GM19455 (cell line): ENCODE measurements around the gene FXR2.
"Not testable (repeated sequence)": the region's sequence is repeated elsewhere in the genome, so short reads cannot be mapped to it uniquely, and the experiment has no call there.

Experiments
- ATAC-seq: cut with Tn5 transposase; IDR thresholded peaks from one replicate; pipeline ENCODE4 v1.9.1; 2021; ENCODE audit not compliant: unreplicated experiment

Gene FXR2

DNA sequence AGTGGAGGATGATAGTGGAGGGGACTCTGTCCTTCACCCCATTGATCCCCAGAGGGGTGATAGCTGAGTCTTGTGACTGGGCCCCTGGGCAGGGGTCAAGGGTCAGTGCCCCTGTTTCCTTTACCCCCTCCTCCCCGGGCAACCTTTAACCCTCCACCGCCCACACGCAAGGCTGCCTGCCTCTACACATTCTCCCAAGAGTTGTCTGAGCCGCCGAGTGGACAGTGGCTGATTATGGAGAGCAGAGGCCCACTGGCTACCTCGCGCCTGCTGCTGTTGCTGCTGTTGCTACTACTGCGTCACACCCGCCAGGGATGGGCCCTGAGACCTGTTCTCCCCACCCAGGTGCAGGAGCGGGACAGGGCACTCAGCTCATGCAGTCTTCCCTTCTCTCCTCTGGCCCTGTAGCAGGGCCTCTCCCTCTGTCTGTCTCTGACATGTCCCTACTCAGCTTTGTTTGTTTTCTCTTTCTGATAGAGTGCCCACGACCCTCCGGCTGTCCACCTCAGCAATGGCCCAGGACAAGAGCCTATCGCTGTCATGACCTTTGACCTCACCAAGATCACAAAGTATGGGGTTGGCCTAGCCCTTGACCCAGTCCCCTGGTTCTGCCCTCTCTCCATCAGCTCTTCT is 15.4 kb upstream of the FXR2 start, which contains the start of gene SHBG:
Gene SHBG (plus strand): TSS at position 197 of the 633 bp plus-strand sequence. CDS start 38 bp downstream, at position 235.
- no peak for ATAC-seq

GRCh38 chr17:7627250-7628121 is 12.8 kb upstream of the FXR2 start, which contains the start of gene SAT2:
Gene SAT2 (minus strand): TSS chr17:7627821. CDS start chr17:7627635, 186 bp downstream.
- ATAC-seq: peak; percentile 82

GRCh38 chr17:7626956-7627249 is 12.2 kb upstream of the FXR2 start:
- no peak for ATAC-seq

DNA sequence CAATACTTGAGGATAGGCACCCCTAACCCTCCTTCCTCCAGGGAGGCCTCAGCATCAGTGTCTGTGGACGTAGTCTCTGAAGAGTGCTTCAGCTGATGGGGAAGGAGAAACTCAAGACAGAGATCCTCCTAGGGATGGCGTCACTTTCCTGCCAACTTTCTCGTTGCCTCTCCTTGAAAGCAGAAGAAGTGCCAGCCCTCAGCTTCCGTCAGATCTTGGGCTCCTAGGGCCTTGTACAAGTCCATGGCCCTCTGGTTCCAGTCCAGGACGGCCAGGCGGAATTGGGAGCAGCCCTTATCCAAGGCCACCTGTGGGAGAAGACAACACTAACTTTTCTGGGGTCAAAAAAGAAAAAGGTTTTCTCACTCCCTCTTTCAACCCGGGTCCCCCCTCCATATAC is 11.6 kb upstream of the FXR2 start:
- no peak for ATAC-seq

DNA sequence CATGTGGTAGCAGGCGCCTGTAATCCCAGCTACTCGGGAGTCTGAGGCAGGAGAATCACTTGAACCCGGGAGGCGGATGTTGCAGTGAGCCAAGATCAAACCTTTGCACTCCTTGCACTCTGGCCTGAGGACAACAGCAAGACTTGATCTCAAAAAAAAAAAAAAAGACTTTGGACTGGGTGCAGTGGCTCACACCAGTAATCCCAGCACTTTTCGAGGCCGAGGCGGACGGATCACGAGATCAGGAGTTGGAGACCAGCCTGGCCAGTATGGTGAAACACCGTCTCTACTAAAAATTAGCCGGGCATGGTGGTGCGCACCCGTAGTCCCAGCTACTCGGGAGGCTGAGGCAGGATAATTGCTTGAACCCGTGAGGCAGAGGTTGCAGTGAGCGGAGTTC is 11.1 kb upstream of the FXR2 start:
- ATAC-seq: not testable (repeated sequence)

DNA sequence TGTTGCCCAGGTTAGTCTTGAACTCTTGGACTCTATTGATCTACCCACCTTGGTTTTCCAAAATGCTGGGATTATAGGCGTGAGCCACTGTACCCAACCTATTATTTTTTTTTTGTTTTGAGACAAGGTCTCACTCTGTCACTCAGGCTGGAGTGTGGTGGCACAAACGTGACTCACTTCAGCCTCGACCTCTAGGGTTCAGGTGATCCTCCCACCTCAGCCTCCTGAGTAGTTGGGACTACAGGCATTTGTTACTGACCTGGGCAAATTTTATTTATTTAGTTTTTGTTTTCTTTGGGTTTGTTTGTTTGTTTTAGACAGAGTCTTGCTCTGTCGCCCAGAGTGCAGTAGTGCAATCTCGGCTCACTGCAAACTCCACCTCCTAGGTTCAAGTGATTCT is 9.0 kb upstream of the FXR2 start:
- no peak for ATAC-seq

DNA sequence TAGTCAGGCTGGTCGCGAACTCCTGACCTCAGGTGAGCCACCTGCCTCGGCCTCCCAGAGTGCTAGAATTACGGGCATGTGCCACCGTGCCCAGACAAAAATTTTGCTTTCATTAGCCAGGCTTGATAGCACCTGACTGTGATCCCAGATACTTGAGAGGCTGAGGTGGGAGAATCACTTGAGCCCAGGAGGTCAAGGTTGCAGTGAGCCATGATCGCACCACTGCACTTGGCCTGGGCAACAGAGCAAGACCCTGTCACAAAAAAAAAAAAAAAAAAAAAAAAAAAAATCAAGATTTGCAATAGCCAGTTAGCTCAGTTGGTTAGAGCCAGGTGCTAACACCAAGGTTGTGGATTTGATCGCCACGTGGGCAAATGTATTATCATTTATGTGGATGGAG is 6.1 kb upstream of the FXR2 start:
- no peak for ATAC-seq

DNA sequence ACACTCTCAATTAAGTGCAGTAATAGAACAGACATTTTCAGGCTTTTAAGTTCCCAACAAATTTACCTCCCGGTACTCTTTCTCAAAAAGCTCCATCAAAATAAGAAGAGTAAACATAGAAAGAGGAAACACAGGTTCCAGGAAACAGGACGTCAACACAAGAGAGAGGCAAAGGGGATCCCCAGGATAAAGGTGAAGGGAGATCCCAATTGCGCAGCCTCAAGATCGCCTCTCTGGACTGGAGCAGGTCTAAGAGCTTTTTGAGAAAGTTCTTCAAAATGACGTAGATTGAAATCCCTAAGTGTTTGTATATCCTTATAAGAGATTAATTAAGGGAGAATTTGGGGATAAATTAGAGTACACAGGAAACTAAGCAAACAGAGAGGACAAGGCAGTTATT is 3.9 kb upstream of the FXR2 start:
- no peak for ATAC-seq

GRCh38 chr17:7615265-7615747 is 609 bp upstream of the FXR2 start:
- no peak for ATAC-seq

GRCh38 chr17:7613769-7614424 is 800 bp downstream of the FXR2 start:
- no peak for ATAC-seq

- ATAC-seq: no peak
Measured at GRCh38 chr17:7612294-7612640, 2.4 kb downstream of the FXR2 start.

- ATAC-seq: no peak
Measured at GRCh38 chr17:7611635-7612293, 2.9 kb downstream of the FXR2 start.

DNA sequence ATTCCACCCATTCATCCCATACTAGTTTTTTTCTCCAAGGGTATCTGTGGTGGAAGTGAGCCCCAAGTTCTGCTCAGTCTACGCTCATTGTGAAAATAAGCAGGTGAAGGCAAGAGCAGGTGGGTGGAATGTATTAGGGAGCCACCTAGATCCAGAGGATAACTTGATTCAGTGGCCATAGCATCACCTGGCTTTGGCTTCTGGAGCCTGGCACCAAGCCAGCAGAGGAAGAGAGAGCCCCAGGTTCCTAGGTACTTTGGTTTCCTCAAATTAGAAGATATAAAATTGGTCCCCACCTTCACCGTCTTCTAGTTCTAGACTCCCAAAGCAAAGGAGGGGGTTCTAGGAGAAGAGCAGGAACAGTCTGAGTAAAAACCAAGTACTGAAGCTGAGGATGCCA is 4.1 kb downstream of the FXR2 start:
- no peak for ATAC-seq

DNA sequence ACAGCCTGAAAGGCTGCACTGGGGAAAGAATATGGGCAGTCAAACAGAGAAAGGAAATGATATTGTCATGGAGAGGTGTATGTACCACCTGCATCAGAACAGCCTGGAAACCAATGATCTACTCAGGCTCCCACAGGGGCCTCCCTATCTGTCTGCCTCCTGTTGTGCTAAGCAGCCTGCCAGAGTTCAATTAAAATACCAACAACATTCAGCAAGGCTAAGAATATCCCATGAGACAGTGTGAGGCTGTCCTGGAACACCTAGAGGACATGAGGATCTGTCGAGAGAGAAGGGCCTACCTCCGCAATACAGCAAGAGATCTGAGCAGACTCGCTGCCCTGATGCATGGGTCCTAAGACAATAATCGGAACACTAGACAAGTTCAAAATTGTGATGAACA is 8.4 kb downstream of the FXR2 start:
- no peak for ATAC-seq

GRCh38 chr17:7597561-7597960 is 17.1 kb downstream of the FXR2 start:
- ATAC-seq: not testable (repeated sequence)

DNA sequence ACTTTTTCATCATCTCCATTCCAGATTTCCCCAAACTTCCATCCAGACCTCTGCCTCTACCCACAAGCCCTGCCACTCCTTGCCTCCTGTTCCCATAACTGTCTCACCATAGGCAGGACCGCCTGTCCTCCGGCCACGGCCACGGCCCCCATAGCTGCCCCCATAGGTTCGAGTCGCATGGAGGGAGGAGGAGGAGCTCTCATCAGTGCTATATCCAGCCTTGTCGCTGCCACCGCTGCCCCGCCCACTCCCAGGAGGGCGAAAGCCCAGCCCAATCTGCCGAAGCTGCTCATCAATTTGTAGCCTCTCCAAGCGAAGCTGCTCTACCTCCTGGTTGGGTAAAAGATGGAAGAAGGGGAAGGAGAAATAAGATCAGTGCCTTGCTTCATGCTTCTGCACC is 21.4 kb downstream of the FXR2 start:
- no peak for ATAC-seq

- ATAC-seq: no peak
Measured at GRCh38 chr17:7592422-7593021, 22.2 kb downstream of the FXR2 start.

GRCh38 chr17:7591596-7591995 is 23.1 kb downstream of the FXR2 start:
- ATAC-seq: no peak

DNA sequence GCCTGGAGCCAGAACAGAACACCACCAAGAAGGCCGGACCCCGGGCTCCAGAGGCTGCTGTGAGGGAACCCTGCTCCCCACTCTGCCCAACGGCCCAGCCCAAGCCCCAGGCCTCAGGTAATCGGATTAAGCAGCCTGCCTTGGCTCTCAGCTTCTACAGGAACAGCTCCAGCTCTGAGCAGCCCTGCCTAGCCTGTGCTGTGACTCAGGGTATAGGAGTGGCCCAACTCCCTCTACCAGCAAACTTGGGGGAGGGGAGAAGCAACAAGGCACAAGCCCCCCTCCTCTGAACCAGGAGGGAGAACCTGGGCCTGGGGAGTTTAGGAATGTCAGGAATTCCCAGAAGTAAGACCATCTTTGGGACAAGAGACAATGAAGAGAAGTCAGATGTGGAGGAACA is 24.0 kb downstream of the FXR2 start:
- ATAC-seq: no peak

GRCh38 chr17:7589891-7590691 is 24.6 kb downstream of the FXR2 start, which contains the start of gene SOX15:
Gene SOX15 (minus strand): TSS chr17:7590094. CDS start chr17:7589676, 418 bp downstream.
- no peak for ATAC-seq
